K562 treated with DMSO at 1 percent for 4 hours (cell line): Measurements from ENCODE around the gene RASAL1. TPM values are rescaled to one million over a fixed set of nuclear protein-coding genes. Genes with fewer than 3 reads are reported as not detected.

Source experiments
- total RNA-seq: library from RNA; unstranded; fragments of 300-600 nt; gene quantifications from 2 replicates; pipeline ENCODE4 v1.2.3, GENCODE V29; 2022; ENCODE audit not compliant: insufficient read depth

RASAL1 gene
- total RNA-seq: not detected in 2 replicates

GRCh38 chr12:113135178-113136127 lies at the start of gene RASAL1:
Gene RASAL1, minus strand, starts transcription at chr12:113135761. Its CDS starts 299 bp downstream, at chr12:113135462.

GRCh38 chr12:113149361-113150150 lies 14.0 kb upstream of the RASAL1 start, which contains the start of gene CFAP73:
Gene CFAP73, plus strand, starts transcription at chr12:113149724. Its CDS starts 134 bp downstream, at chr12:113149858.

GRCh38 chr12:113056631-113057488 lies 78.7 kb downstream of the RASAL1 start, which contains the start of gene DTX1:
Gene DTX1, plus strand, starts transcription at chr12:113056730. Its CDS starts 1,463 bp downstream, at chr12:113058193.

Other genes with a start within 250 kb of the RASAL1 start
- not detected in 2 replicates for gene OAS1, start 228.8 kb downstream of the RASAL1 start, total RNA-seq
- 6.3 and 11.4 TPM in 2 replicates for gene OAS3, start 197.3 kb downstream of the RASAL1 start, total RNA-seq
- gene OAS2, start 157.2 kb downstream of the RASAL1 start, total RNA-seq: not detected in 2 replicates
- not detected in 2 replicates for gene DTX1, start 79.0 kb downstream of the RASAL1 start, total RNA-seq
- gene CFAP73, start 14.0 kb upstream of the RASAL1 start, total RNA-seq: 0.47 TPM in 1 of 2 replicates, not detected in the other
- gene DDX54, start 49.7 kb upstream of the RASAL1 start, total RNA-seq: 70.7 and 79.5 TPM in 2 replicates
- 27.0 and 29.0 TPM in 2 replicates for gene RITA1, start 50.0 kb upstream of the RASAL1 start, total RNA-seq
- 25.6 and 35.8 TPM in 2 replicates for gene TPCN1, start 85.7 kb upstream of the RASAL1 start, total RNA-seq
- 27.0 and 35.2 TPM in 2 replicates for gene SLC8B1, start 199.3 kb upstream of the RASAL1 start, total RNA-seq
- 41.4 and 43.2 TPM in 2 replicates for gene PLBD2, start 222.8 kb upstream of the RASAL1 start, total RNA-seq